ENCODE results near the gene TF. TPM values are rescaled to one million over a fixed set of nuclear protein-coding genes. Genes with fewer than 3 reads are reported as not detected.

Gene TF
- total RNA-seq, 1 donor from 2014 or later: 3.9 TPM

DNA sequence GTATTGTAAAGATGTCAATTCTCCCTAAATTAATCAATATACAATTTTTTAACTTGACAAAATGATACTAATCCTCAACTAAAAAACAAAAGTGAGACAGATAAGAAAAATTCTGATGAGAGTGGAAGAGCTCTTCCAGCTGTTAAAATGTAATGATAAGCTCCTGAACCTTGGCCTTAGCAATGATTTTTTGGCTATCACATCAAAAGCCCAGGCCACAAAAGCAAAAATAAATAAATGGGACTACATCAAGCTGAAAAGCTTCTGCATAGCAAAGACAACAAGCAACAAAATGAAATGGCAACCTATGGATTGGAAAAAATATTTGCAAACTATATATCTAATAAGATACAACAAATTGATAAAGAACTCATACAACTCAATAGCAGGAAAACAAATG is 35.4 kb downstream of the TF start:
- no peak for DNase-seq (ENCODE audit: low spot score)
- H3K4me1 Mint-ChIP-seq (ENCODE audit: unreplicated experiment): no peaks in the 10 kb centered on the region
- H3K36me3 Mint-ChIP-seq (ENCODE audit: low read depth, unreplicated experiment): peaks cover 4% of the 10 kb centered on the region
- H3K27ac Mint-ChIP-seq (ENCODE audit: unreplicated experiment): no peak overlapping the region
- no peaks in the 10 kb centered on the region for H3K9me3 Mint-ChIP-seq (ENCODE audit: unreplicated experiment)
- H3K27me3 Mint-ChIP-seq (ENCODE audit: unreplicated experiment): peaks cover 2% of the 10 kb centered on the region
- TF ChIP-seq, protein P1, sequence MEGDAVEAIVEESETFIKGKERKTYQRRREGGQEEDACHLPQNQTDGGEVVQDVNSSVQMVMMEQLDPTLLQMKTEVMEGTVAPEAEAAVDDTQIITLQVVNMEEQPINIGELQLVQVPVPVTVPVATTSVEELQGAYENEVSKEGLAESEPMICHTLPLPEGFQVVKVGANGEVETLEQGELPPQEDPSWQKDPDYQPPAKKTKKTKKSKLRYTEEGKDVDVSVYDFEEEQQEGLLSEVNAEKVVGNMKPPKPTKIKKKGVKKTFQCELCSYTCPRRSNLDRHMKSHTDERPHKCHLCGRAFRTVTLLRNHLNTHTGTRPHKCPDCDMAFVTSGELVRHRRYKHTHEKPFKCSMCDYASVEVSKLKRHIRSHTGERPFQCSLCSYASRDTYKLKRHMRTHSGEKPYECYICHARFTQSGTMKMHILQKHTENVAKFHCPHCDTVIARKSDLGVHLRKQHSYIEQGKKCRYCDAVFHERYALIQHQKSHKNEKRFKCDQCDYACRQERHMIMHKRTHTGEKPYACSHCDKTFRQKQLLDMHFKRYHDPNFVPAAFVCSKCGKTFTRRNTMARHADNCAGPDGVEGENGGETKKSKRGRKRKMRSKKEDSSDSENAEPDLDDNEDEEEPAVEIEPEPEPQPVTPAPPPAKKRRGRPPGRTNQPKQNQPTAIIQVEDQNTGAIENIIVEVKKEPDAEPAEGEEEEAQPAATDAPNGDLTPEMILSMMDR (IDR thresholded peaks at IDR 0.05; ENCODE audit: unreplicated experiment): no peak
- no peak overlapping the region for H3K4me3 Mint-ChIP-seq (ENCODE audit: unreplicated experiment)

- Mint-ChIP-seq H3K9me3 (ENCODE audit: unreplicated experiment) (no peaks in the 10 kb centered on the region), H3K4me1 (ENCODE audit: unreplicated experiment) (no peaks in the 10 kb centered on the region), H3K4me3 (ENCODE audit: unreplicated experiment) (no peak overlapping the region), H3K27ac (ENCODE audit: unreplicated experiment) (no peak overlapping the region), H3K27me3 (ENCODE audit: unreplicated experiment) (peaks cover 2% of the 10 kb centered on the region), H3K36me3 (ENCODE audit: low read depth, unreplicated experiment) (no peaks in the 10 kb centered on the region)
- TF ChIP-seq, protein P1 (IDR thresholded peaks at IDR 0.05; ENCODE audit: unreplicated experiment): no peak
- DNase-seq (ENCODE audit: low spot score): no peak
Measured at GRCh38 chr3:133782454-133782853, 36.3 kb downstream of the TF start.

DNA sequence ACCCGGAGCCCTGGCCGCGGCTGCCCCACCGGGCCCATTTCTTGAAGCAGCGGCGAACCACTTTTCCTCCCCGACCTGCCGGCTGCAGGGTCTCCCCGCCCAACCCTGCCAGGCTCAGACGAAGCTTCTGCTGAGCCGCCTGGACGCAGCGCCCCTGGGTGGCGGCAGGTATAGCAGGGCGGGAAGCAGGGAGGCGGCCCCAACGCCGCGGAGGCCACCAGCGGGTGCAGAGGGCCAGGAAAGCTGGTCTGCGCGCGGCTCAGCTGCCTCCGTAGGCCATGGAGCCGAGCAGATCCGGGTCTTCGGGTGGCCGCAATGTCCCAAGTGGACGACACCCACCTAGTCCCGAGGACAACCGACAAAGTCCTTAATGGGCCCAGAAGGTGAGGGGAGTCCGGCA is 37.6 kb downstream of the TF start:
- TF ChIP-seq, protein P1 (IDR thresholded peaks at IDR 0.05; ENCODE audit: unreplicated experiment): no peak
- H3K4me1 Mint-ChIP-seq (ENCODE audit: unreplicated experiment): no peaks in the 10 kb centered on the region
- no peak for DNase-seq (ENCODE audit: low spot score)
- H3K27me3 Mint-ChIP-seq (ENCODE audit: unreplicated experiment): peaks cover 2% of the 10 kb centered on the region
- H3K27ac Mint-ChIP-seq (ENCODE audit: unreplicated experiment): no peak overlapping the region
- no peaks in the 10 kb centered on the region for H3K9me3 Mint-ChIP-seq (ENCODE audit: unreplicated experiment)
- H3K4me3 Mint-ChIP-seq (ENCODE audit: unreplicated experiment): no peak overlapping the region
- H3K36me3 Mint-ChIP-seq (ENCODE audit: low read depth, unreplicated experiment): no peaks in the 10 kb centered on the region

- Mint-ChIP-seq H3K4me1 (ENCODE audit: unreplicated experiment) (no peaks in the 10 kb centered on the region), H3K27me3 (ENCODE audit: unreplicated experiment) (no peaks in the 10 kb centered on the region), H3K4me3 (ENCODE audit: unreplicated experiment) (no peak overlapping the region), H3K27ac (ENCODE audit: unreplicated experiment) (no peak overlapping the region), H3K9me3 (ENCODE audit: unreplicated experiment) (no peaks in the 10 kb centered on the region), H3K36me3 (ENCODE audit: low read depth, unreplicated experiment) (peaks cover 4% of the 10 kb centered on the region)
- no peak for DNase-seq (ENCODE audit: low spot score)
- TF ChIP-seq, protein P1 (IDR thresholded peaks at IDR 0.05; ENCODE audit: unreplicated experiment): no peak
Measured at GRCh38 chr3:133788024-133788423, 41.8 kb downstream of the TF start.

DNA sequence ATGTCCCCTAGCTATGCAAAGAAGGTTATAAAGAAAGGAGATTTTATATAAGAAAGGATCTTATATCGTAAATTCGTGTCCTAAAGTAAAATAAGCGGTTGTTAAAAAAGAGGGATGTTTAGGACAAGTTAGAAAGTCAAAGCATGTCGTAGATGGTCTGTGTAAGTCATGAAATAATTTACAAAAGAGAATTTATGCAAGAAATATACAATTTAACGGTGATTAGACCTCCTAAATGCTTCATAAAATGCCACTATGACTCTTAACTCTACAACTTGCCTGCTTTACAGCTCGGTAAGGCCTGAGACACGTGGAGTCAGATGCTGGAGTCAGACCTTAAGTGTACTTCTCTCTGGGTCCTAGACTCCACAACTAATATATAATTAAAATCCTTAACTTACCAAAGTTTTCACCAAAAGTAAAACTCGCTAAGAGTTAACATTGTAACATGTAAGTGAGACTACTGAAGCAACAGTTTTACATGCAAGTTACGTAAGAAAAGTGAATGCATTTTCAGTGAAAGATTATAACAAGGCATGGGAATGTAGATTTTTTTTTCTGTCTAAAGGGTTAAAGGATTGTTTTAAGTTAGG is 46.1 kb downstream of the TF start:
- TF ChIP-seq, protein P1 (IDR thresholded peaks at IDR 0.05; ENCODE audit: unreplicated experiment): no peak
- peaks cover 8% of the 10 kb centered on the region for H3K36me3 Mint-ChIP-seq (ENCODE audit: low read depth, unreplicated experiment)
- no peaks in the 10 kb centered on the region for H3K27me3 Mint-ChIP-seq (ENCODE audit: unreplicated experiment)
- no peak for DNase-seq (ENCODE audit: low spot score)
- H3K4me3 Mint-ChIP-seq (ENCODE audit: unreplicated experiment): no peak overlapping the region
- H3K4me1 Mint-ChIP-seq (ENCODE audit: unreplicated experiment): no peaks in the 10 kb centered on the region
- no peaks in the 10 kb centered on the region for H3K9me3 Mint-ChIP-seq (ENCODE audit: unreplicated experiment)
- H3K27ac Mint-ChIP-seq (ENCODE audit: unreplicated experiment): no peak overlapping the region

Data from endothelial cell (in vitro differentiated cells).